ENCODE data around the gene C1orf87. TPM values are rescaled to one million over a fixed set of nuclear protein-coding genes. Genes with fewer than 3 reads are reported as not detected.

C1orf87 gene
- total RNA-seq, 1 donor from 2014 or later, result not detected

DNA sequence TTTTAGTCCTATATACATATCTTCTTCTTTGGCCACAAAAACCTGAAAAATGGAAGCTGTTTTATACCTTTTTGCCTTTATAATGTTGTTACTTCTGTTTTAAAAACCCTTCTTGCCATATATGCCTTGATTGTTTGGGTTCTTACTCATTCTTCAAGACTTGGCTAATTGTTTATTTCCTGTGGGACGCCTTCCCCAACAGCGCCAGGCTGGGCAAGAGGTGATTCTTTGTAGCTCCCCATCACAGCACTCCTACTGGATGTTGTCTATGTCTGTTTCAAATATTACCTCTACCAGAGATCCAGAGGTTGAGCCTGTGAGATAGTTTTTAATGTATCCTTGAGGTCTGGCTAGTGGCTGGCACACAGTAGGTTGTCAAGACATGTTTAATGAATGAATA, 73.8 kb downstream of the C1orf87 start:
- peaks cover 3% of the 10 kb centered on the region for H3K9me3 Mint-ChIP-seq
- no peaks in the 10 kb centered on the region for H3K36me3 Mint-ChIP-seq (ENCODE audit: low read depth)
- DNase-seq (ENCODE audit: low read depth, low spot score), result no peak
- no peak overlapping the region for H3K27ac Mint-ChIP-seq (ENCODE audit: unreplicated experiment)
- no peak overlapping the region for H3K4me3 Mint-ChIP-seq
- H3K27me3 Mint-ChIP-seq (ENCODE audit: low read depth), result no peaks in the 10 kb centered on the region
- no peaks in the 10 kb centered on the region for H3K4me1 Mint-ChIP-seq
- TF ChIP-seq, protein P1, sequence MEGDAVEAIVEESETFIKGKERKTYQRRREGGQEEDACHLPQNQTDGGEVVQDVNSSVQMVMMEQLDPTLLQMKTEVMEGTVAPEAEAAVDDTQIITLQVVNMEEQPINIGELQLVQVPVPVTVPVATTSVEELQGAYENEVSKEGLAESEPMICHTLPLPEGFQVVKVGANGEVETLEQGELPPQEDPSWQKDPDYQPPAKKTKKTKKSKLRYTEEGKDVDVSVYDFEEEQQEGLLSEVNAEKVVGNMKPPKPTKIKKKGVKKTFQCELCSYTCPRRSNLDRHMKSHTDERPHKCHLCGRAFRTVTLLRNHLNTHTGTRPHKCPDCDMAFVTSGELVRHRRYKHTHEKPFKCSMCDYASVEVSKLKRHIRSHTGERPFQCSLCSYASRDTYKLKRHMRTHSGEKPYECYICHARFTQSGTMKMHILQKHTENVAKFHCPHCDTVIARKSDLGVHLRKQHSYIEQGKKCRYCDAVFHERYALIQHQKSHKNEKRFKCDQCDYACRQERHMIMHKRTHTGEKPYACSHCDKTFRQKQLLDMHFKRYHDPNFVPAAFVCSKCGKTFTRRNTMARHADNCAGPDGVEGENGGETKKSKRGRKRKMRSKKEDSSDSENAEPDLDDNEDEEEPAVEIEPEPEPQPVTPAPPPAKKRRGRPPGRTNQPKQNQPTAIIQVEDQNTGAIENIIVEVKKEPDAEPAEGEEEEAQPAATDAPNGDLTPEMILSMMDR (conservative IDR thresholded peaks at IDR 0.05), result no peak

DNA sequence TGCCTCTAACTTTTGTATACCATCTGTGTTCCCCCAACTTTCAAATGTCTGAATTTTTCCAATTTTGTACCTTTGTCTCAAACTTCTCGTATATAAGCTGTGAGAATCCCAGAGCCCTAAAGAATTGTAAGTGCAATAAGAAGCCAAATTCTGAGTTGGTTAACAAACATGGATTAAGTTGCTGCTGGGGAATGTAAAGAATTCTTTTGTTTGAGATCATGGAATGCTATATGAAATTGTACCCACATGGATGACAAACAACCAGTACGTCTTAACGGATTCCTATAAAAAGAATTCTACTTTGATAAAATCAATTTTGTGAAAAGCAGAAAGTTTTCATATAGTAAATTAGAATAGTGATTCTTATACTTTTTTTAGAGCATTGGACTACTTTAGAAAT, 74.6 kb downstream of the C1orf87 start:
- TF ChIP-seq, protein P1 (conservative IDR thresholded peaks at IDR 0.05), result no peak
- Mint-ChIP-seq H3K27me3 (ENCODE audit: low read depth) (no peaks in the 10 kb centered on the region), H3K36me3 (ENCODE audit: low read depth) (no peaks in the 10 kb centered on the region), H3K4me1 (no peaks in the 10 kb centered on the region), H3K9me3 (peaks cover 3% of the 10 kb centered on the region), H3K4me3 (no peak overlapping the region), H3K27ac (ENCODE audit: unreplicated experiment) (no peak overlapping the region)
- DNase-seq (ENCODE audit: low read depth, low spot score), result no peak

DNA sequence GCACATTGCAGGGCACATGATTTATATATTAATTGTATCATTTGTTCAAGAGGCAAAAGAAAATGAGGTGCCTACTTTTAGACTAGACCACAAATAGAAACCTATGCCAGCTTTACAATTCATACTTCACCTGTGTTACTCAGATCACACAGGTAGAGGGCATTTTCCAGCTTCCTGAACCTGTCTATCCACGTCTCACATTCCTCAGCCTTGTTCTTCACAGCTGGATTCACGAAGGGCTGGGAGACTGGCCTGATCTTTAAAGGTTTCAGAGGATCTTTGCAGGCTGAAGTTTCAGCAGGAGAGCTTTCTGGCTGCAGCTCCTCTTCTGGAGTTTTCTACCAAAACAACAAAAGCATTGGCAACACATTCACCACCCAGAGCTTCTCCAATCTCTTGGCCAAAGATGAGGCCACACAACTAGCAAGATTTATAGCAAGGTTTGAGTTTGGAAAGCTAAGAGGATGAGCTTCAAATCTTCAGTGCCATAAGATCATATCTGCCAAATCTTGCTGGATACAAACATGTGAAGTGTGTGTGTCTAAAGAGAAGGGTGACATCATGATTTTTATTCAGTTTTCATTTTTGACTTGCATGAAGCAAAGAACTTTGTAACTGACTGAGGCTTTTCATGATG, 76.0 kb downstream of the C1orf87 start:
- Mint-ChIP-seq H3K36me3 (ENCODE audit: low read depth) (no peaks in the 10 kb centered on the region), H3K27ac (ENCODE audit: unreplicated experiment) (no peak overlapping the region), H3K27me3 (ENCODE audit: low read depth) (no peaks in the 10 kb centered on the region), H3K4me3 (no peak overlapping the region), H3K4me1 (no peaks in the 10 kb centered on the region), H3K9me3 (peaks cover 3% of the 10 kb centered on the region)
- TF ChIP-seq, protein P1 (conservative IDR thresholded peaks at IDR 0.05), result no peak
- no peak for DNase-seq (ENCODE audit: low read depth, low spot score)

DNA sequence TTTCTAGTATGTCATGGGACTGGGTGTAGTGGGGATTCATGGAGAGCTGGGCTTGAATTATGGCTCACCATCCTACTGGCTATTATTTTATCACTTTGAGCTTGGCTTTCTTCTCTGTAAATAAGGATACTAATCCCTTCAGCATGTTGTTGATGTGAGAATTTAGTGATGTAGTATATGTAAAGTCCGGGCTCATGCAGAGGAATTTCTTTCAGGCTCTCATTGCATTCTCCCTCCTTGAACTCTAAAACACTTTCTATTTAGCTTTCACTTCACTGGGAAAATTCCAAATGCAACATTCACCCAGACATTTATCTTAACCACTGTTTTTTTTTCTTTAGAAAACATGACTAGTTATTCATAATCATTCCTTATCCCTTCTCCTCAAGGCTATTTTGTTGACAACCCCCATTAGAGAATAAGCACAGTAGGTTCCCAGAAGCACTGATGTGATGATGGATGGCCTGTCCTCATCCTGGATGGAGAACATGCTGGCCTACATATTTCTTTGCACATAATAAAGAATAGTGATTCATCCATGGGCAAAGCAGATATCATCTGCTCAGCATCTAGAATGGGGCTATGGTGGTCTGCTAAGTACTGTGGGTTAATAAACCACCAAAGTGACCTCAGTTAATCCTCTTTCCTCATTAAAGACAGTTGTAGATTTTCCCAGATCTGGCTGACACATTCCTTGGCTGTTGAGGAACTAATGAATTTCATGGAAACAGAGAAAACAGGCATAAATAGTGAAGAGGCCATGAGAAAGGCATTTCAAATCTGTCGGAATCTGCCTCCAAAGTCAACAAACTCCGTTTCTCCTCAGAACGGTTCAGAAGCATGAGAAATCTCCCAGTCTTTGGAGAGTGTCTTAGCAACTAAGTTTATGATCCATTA, 79.0 kb downstream of the C1orf87 start:
- TF ChIP-seq, protein P1 (conservative IDR thresholded peaks at IDR 0.05), result no peak
- Mint-ChIP-seq H3K9me3 (no peaks in the 10 kb centered on the region), H3K36me3 (ENCODE audit: low read depth) (no peaks in the 10 kb centered on the region), H3K27me3 (ENCODE audit: low read depth) (no peaks in the 10 kb centered on the region), H3K4me3 (no peak overlapping the region), H3K27ac (ENCODE audit: unreplicated experiment) (no peak overlapping the region), H3K4me1 (no peaks in the 10 kb centered on the region)
- DNase-seq (ENCODE audit: low read depth, low spot score), result no peak

DNA sequence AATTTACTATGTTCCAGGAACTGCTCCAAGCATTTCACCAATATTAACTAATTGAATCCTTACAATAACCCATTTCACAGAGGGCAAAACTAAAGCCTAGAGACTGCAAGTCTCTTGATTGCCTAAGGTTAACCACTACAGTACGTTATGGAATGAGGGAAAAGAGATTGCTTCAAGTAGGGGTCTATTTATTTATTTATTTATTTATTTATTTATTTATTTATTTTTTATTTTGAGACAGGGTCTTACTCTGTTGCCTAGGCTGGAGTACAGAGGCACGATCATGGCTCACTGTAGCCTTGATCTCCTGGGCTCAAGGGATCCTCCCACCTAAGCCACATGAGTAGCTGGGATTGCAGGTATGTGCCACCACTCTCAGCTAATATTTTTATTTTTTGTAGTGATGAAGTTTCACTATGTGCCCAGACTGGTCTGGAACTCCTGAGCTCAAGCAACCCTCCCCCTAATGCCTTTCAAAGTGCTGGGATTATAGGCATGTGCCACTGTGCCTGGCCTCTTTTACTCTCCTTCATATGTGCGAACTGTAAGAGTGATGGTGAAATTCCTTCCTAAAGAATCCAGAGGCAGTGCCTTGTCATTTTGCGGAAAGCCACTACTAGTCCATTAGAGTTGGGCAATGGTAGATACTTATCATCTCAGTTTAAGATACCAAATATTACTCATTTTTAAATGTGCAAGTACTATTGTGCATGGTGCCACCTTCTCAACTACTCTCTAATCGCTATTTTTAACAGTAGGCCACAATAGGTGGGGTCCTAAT, 81.3 kb downstream of the C1orf87 start:
- Mint-ChIP-seq H3K4me3 (no peak overlapping the region), H3K36me3 (ENCODE audit: low read depth) (no peaks in the 10 kb centered on the region), H3K27me3 (ENCODE audit: low read depth) (no peaks in the 10 kb centered on the region), H3K4me1 (no peaks in the 10 kb centered on the region), H3K27ac (ENCODE audit: unreplicated experiment) (no peak overlapping the region), H3K9me3 (no peaks in the 10 kb centered on the region)
- TF ChIP-seq, protein P1 (conservative IDR thresholded peaks at IDR 0.05), result no peak
- no peak for DNase-seq (ENCODE audit: low read depth, low spot score)

Data from neural crest cell (in vitro differentiated cells).